ENCODE results near the gene DGKB. TPM values are rescaled to one million over a fixed set of nuclear protein-coding genes. Genes with fewer than 3 reads are reported as not detected.

Gene DGKB
- total and polyA plus RNA-seq, 8 donors, result 0.16 to 1.3 (median 0.40) TPM

- intact Hi-C loops (cut with DNase I), result no loop called here
- H3K9me3 ChIP-seq, result no peaks in the 10 kb centered on the region
- no peak for FAIRE-seq
These were observed 52.5 kb downstream of the DGKB start for GRCh38 chr7:14850039-14850438.

DNA sequence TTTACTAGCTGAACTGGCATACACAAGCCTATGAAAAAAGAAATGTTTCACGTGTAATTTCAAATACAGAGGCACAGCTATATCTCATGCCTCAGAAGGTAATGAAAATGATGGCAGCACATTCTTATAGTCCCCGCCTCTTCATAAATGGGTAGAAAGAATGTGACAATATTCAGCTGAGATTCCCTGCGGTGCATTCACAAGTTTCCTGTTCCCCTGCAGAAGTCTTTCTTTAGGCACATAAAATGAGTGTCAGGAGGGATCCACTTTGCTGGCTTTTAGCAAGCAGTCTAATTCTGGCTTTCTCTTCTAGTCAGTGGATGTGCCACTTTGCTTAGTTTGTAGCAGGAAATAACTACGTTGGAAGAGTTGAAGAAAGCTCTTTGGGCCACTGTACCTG is 56.1 kb downstream of the DGKB start:
- intact Hi-C loops (cut with DNase I), result no loop called here
- DNase-seq (no peak), ATAC-seq (no peak), FAIRE-seq (no peak)
- no peaks in the 10 kb centered on the region for H3K27me3 ChIP-seq
- H3K4me1 ChIP-seq, result no peaks in the 10 kb centered on the region
- no peak overlapping the region for H3K4me3 ChIP-seq
- TF ChIP-seq, protein P1, sequence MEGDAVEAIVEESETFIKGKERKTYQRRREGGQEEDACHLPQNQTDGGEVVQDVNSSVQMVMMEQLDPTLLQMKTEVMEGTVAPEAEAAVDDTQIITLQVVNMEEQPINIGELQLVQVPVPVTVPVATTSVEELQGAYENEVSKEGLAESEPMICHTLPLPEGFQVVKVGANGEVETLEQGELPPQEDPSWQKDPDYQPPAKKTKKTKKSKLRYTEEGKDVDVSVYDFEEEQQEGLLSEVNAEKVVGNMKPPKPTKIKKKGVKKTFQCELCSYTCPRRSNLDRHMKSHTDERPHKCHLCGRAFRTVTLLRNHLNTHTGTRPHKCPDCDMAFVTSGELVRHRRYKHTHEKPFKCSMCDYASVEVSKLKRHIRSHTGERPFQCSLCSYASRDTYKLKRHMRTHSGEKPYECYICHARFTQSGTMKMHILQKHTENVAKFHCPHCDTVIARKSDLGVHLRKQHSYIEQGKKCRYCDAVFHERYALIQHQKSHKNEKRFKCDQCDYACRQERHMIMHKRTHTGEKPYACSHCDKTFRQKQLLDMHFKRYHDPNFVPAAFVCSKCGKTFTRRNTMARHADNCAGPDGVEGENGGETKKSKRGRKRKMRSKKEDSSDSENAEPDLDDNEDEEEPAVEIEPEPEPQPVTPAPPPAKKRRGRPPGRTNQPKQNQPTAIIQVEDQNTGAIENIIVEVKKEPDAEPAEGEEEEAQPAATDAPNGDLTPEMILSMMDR (IDR thresholded peaks at IDR 0.05), result no peak
- H3K36me3 ChIP-seq, result no peaks in the 10 kb centered on the region
- 74 to 76% methylated on average over 4 of the region's 4 CpGs for WGBS, 2 donors
- H3K27ac ChIP-seq, result no peak overlapping the region
- no peaks in the 10 kb centered on the region for H3K9me3 ChIP-seq

More at GRCh38 chr7:14850039-14850438, 52.5 kb downstream of the DGKB start:
- TF ChIP-seq, protein P1 (IDR thresholded peaks at IDR 0.05), result no peak
- H3K4me3 ChIP-seq, result no peak overlapping the region
- H3K4me1 ChIP-seq, result no peaks in the 10 kb centered on the region
- DNase-seq, result no peak
- no peak for ATAC-seq
- H3K36me3 ChIP-seq, result no peaks in the 10 kb centered on the region
- H3K27me3 ChIP-seq, result no peaks in the 10 kb centered on the region
- no peak overlapping the region for H3K27ac ChIP-seq
- 62 to 66% methylated on average over 2 of the region's 2 CpGs for WGBS, 2 donors

DNA sequence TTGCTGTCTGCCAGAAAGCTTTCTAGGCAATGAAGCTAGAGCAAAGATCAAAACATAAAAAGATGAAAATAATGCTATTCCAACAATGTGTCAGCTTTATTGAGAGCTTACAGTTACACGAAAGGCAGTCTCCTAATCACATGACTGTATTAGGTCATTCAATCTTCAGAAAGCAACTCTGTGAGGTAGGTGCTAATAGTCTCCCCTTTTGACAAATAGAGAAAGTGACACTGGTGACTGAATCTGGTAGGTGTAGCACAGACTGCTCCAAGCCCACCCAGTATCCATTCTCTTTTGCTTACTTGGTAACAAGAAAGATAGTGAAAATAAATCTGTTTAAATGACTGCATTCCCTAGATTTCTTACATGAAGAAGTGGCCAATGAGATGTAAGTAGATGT is 58.8 kb downstream of the DGKB start:
- H3K4me3 ChIP-seq, result no peak overlapping the region
- TF ChIP-seq, protein P1 (IDR thresholded peaks at IDR 0.05), result no peak
- intact Hi-C loops (cut with DNase I), result no loop called here
- no peaks in the 10 kb centered on the region for H3K27me3 ChIP-seq
- no peaks in the 10 kb centered on the region for H3K36me3 ChIP-seq
- ATAC-seq, result no peak
- no peaks in the 10 kb centered on the region for H3K4me1 ChIP-seq
- no peak for FAIRE-seq
- H3K9me3 ChIP-seq, result no peaks in the 10 kb centered on the region
- no peak for DNase-seq
- 76 to 91% methylated on average over 1 of the region's 1 CpG for WGBS, 2 donors
- no peak overlapping the region for H3K27ac ChIP-seq

- ATAC-seq (no peak), DNase-seq (no peak), FAIRE-seq (no peak)
- Histone ChIP-seq H3K36me3 (no peaks in the 10 kb centered on the region), H3K4me3 (no peak overlapping the region), H3K9me3 (no peaks in the 10 kb centered on the region), H3K27ac (no peak overlapping the region), H3K4me1 (no peaks in the 10 kb centered on the region), H3K27me3 (no peaks in the 10 kb centered on the region)
- TF ChIP-seq, protein P1 (IDR thresholded peaks at IDR 0.05), result no peak
- intact Hi-C loops (cut with DNase I), result no loop called here
These were observed 60.0 kb downstream of the DGKB start for GRCh38 chr7:14842523-14842922.

GRCh38 chr7:14841869-14842268 is 60.7 kb downstream of the DGKB start:
- Histone ChIP-seq H3K9me3 (no peaks in the 10 kb centered on the region), H3K36me3 (no peaks in the 10 kb centered on the region), H3K4me1 (no peaks in the 10 kb centered on the region), H3K4me3 (no peak overlapping the region), H3K27ac (no peak overlapping the region), H3K27me3 (no peaks in the 10 kb centered on the region)
- ATAC-seq, result no peak
- TF ChIP-seq, protein P1 (IDR thresholded peaks at IDR 0.05), result no peak
- FAIRE-seq, result no peak
- no peak for DNase-seq
- WGBS, 2 donors, result 59 to 65% methylated on average over 1 of the region's 1 CpG
- intact Hi-C loops (cut with DNase I), result no loop called here
